ENCODE results near the gene FXYD1.
"Not testable (repeated sequence)": the region's sequence is repeated elsewhere in the genome, so short reads cannot be mapped to it uniquely, and the experiment has no call there.

The FXYD1 gene

DNA sequence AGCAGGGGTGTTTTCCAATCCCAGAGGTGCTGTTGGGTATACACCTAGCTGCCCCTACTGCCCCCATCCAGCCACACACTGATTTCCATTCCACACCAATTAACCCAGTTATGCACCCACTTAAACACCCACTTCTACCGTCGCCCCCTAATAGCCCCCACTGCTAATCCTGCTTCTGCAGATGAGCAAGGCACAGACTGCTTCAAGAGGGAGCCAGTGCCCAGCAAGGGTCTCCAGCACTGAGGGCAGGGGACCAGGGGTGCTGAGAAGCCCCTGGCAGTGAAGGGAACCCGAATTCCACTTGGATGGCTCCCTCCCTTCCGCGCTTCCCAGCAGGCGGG, 5.6 kb downstream of the FXYD1 start:
- DNase-seq, result no peak

- DNase-seq, result no peak
Observed at GRCh38 chr19:35144600-35145436, 6.2 kb downstream of the FXYD1 start.

DNA sequence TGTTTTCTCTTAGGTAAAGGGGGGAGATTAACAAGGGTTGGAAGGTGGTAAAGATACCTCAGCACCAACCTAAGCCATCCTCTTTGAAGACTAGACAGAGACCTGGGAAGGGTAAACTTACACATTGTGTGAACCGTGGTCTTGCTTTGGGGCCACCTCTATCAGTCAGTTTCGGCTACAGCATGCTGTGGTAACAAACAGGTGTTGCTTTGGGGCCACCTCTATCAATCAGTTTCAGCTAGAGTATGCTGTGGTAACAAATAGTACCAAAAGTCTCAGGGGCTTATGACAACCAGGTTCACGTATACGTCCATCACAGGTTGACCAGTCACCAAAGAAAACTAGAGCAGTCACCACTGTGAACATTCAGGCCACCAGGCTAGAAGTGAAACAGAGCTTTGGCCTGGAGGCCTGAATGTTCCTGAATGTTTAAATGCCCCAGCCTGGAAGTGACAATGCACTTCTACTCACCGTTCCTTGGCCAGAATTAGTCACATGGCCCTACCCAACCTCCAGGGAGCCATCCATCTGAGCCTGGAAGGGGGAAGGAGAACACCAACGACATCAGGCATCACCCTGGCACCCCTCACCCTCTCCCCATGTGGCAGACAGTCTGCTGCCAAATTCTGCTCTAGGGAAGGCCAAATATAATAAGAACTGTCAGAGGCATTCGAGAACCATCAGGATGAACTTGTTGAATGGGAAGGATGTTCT, 8.3 kb downstream of the FXYD1 start:
- DNase-seq, result no peak

GRCh38 chr19:35149463-35149862, 10.8 kb downstream of the FXYD1 start:
- DNase-seq, result no peak

GRCh38 chr19:35150445-35150844, 11.8 kb downstream of the FXYD1 start:
- DNase-seq, result no peak

DNA sequence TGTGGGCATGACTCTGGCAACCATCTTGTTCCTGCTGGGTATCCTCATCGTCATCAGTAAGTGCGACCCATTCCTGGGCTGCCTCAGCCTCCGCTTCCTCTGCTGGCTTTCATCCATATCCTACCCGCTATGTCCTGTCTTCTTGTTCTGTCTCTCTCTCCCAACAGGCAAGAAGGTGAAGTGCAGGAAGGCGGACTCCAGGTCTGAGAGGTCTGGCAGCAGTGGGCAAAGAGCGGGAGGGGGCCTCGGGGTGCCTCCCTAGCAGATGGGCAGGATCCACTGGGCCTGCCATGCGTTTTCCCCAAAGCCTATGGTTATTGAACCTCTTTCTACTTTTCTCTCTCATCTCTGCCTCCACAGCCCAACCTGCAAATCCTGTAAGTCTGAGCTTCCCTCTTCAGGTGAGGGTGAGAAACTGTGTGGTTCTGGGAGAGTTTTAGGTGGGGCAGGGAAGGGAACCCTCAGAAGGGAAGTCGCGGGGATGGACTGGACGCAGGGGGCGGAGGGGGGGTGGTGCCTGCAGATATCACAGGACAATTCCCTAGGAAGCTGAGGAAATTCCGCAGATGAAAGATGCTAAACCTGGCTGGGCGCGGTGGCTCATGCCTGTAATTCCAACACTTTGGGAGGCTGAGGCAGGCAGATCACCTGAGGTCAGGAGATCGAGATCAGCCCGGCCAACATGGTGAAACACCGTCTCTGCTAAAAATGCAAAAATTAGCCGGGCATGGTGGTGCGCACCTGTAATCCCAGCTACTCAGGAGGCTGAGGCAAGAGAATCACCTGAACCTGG, 12.8 kb downstream of the FXYD1 start:
- no peak for DNase-seq

GRCh38 chr19:35153129-35153522, 14.5 kb downstream of the FXYD1 start:
- not testable (repeated sequence) for DNase-seq

- peak; percentile 82 to 85 for DNase-seq
Observed at GRCh38 chr19:35153701-35154524, 15.3 kb downstream of the FXYD1 start.

- DNase-seq, result peak; percentile 88 to 91
Observed at GRCh38 chr19:35154525-35155406, 16.1 kb downstream of the FXYD1 start, which contains the start of gene FXYD5. Gene FXYD5 (plus strand): TSS chr19:35154735. CDS start chr19:35155551, 816 bp downstream.

DNA sequence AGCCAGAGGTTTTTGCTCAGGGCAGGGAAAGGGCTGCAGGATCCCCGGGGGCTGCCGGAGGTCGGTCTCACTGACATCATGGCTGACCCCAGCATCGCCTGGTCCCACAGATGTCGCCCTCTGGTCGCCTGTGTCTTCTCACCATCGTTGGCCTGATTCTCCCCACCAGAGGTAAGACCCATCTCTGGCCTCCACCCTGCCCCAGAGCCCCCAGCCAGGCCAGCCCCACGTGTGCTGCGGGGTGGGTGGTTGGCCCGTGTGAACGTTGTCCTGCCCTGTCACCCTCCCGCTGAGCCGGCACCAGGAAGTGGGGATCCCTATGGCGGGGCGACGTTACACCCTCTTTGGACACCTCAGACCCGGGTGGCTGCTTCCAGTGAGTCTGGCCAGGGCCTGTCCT, 16.8 kb downstream of the FXYD1 start:
- DNase-seq, result peak; percentile 39 to 54

DNA sequence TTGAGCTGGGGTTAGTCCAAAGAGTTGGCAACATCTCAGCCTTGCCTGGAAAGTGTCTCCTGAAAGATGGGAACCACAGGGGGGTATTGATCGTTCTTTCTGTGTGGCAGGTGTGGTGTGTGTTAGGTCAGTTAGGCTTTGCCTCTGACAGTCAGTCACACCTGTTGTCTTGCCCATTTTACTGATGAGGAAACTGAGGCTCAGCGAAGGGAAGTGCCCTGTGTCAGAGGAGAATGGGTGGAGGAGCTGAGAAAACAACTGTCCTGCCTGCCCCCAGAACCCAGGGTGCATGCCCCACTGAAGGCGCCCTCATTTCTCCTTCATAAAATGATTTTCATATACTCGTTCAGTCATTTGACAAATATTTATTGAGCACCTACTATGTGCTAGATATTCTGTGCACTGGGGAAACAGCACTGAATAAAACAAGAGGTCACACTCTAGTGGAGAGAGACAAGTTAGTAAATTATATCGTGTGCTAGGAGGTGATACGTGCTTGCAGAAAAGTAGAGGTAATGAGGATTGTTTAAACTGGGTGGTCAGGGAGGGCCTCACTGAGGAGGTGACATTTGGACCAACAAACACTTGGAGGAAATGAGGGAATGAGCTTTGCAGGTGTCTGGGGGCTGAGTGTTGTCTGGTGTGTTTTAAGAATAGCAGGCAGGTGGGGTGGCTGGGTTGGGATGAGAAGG, 17.5 kb downstream of the FXYD1 start:
- DNase-seq, result no peak

GRCh38 chr19:35156673-35157014, 18.0 kb downstream of the FXYD1 start:
- no peak for DNase-seq

- no peak for DNase-seq
Observed at GRCh38 chr19:35157431-35157830, 18.8 kb downstream of the FXYD1 start.

DNA sequence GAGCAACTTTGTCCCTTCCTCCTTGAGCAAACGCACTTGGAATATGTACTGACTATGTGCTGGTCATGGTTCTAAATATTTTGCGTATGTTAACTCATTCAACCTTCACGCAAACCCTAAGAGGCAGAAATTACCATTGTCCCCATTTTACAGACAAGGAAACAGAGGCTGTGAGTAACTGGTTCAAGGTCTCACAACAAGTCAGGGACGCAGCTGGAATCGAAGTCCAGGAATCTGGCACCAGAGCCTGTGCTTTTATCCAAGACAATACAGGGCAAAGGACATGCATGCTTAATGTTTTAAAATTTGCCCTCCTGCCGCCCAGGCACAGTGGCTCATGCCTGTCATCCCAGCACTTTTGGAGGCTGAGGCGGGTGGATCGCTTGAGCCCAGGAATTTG, 21.0 kb downstream of the FXYD1 start:
- DNase-seq, result no peak

DNA sequence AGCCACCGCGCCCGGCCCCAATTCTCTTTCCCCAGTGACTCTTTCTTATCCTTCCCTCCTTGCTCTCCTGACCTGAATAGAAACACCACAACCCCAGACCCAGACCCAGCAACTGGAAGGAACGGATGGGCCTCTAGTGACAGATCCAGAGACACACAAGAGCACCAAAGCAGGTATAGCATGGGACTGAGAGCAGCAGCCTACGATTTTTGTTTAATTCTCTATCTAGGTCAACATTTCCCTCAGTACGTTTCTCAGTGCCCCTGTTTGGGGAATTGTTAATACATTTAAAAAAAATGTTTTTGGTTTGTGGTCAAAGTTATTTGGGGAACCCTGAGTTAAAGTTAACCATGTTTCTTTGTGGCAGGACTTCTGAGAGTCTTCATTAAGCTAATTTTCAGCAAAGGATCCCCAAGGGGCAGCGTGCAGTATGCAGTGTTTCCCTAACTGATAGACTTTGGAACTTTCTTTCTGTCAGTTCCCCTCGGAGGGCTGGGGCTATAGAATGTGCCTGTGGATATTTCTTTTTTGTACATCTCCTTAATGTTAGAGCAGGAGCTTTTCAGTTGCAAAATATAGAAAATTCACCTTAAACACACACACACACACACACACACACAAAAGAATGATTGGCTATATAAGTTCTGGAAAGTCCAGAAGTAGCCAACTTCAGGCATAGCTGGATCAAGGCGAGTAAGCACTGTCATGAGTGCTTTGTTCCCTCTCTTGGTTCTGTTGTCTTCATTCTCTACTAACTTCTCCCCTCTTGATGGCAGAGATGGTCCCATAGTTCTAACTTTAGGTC, 22.2 kb downstream of the FXYD1 start:
- no peak for DNase-seq

DNA sequence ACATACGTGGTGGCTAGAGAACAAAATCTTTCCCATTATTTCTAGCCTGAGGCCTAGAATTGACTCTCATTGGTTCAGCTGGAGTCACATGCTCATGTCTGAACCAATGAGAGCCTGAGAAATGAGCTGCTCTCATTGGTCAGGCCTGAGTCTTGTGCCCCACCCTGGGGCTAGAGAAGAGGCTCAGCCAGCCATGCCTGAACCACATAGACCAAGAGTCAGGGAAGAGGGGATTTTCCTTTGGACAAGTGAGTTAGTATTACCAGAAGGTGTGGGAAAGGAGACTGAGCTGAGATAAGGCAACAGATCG, 22.8 kb downstream of the FXYD1 start:
- no peak for DNase-seq

- no peak for DNase-seq
Observed at GRCh38 chr19:35162471-35163326, 24.1 kb downstream of the FXYD1 start.

GRCh38 chr19:35164418-35164817, 25.8 kb downstream of the FXYD1 start:
- no peak for DNase-seq

Measured in activated CD4-positive, alpha-beta T cell treated with anti-CD3 and anti-CD28 coated beads, Interleukin-2, amount 50 U/mL, for 48 hours (primary cell).